A549 treated with RU486 at 1 μM for 4 hours (cell line): ENCODE data around the gene CRYM. TPM values are rescaled to one million over a fixed set of nuclear protein-coding genes. Genes with fewer than 3 reads are reported as not detected.

Experiments
- total RNA-seq: library from RNA; stranded (reverse); fragments of 200-300 nt; extraction: Qiagen RNA extraction; gene quantifications from 5 replicates; pipeline ENCODE4 v1.2.3, GENCODE V29; 2022; ENCODE audit warnings: low read depth

The CRYM gene
- 1.0 to 2.0 TPM (median 1.8 TPM) in 5 replicates for total RNA-seq

GRCh38 chr16:21277927-21278706 lies at the start of gene CRYM:
Gene CRYM, minus strand, starts transcription at chr16:21278290. Its CDS starts 39 bp downstream, at chr16:21278251.

GRCh38 chr16:21233521-21234150 lies 44.5 kb downstream of the CRYM start, which contains the start of gene ANKS4B:
Gene ANKS4B, plus strand, starts transcription at chr16:21233699. Its CDS starts 39 bp downstream, at chr16:21233738.

GRCh38 chr16:21211486-21211885 lies 66.6 kb downstream of the CRYM start, which contains the start of gene ZP2:
Gene ZP2, minus strand, starts transcription at chr16:21211574. Its CDS starts 27 bp downstream, at chr16:21211547.

Other genes starting within 250 kb of the CRYM start
- 0.07 to 0.17 TPM (median 0.13 TPM) in 5 replicates for gene DNAH3, start 127.4 kb downstream of the CRYM start, total RNA-seq
- gene LDAF1, start 119.6 kb downstream of the CRYM start, total RNA-seq = 18.3 to 25.0 TPM (median 19.7 TPM) in 5 replicates
- gene ZP2, start 66.7 kb downstream of the CRYM start, total RNA-seq = not detected in 5 replicates
- 0.07 to 0.16 TPM (median 0.09 TPM) in 5 replicates for gene ANKS4B, start 44.6 kb downstream of the CRYM start, total RNA-seq